Measurements from ENCODE around the gene TMEM150C.

The TMEM150C gene

DNA sequence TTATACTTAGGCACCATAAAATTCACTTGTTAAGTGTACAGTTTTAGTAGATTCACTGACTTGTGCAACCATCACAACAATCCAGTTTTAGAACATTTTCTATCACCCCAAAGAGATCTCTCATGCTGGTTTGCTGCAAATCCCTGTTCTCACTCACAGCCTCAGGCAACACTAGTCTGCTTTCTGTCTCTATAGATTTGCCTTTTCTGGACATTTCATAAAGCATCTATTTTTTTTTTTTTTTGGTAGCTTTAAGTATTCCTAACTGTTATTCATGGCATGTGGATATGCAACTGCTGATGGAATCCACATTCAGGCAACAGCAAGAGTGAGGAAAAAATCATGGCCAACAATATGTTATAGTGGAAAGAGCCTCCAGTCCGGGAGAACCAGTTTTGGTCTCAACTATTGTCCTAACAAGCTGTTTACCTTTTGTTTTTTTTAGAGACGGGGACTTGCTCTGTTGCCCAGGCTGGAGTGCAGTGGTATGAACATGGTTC lies 27.0 kb upstream of the TMEM150C start:
- no peak for TF ChIP-seq GABPA (IDR thresholded peaks at IDR 0.05; ENCODE audit: low read depth)
- no peak for TF ChIP-seq REST (IDR thresholded peaks at IDR 0.05; ENCODE audit: insufficient replicate concordance, low read depth)
- TF ChIP-seq POLR2AphosphoS5 (IDR thresholded peaks at IDR 0.05; ENCODE audit: low read depth) = no peak
- TF ChIP-seq, protein P1, sequence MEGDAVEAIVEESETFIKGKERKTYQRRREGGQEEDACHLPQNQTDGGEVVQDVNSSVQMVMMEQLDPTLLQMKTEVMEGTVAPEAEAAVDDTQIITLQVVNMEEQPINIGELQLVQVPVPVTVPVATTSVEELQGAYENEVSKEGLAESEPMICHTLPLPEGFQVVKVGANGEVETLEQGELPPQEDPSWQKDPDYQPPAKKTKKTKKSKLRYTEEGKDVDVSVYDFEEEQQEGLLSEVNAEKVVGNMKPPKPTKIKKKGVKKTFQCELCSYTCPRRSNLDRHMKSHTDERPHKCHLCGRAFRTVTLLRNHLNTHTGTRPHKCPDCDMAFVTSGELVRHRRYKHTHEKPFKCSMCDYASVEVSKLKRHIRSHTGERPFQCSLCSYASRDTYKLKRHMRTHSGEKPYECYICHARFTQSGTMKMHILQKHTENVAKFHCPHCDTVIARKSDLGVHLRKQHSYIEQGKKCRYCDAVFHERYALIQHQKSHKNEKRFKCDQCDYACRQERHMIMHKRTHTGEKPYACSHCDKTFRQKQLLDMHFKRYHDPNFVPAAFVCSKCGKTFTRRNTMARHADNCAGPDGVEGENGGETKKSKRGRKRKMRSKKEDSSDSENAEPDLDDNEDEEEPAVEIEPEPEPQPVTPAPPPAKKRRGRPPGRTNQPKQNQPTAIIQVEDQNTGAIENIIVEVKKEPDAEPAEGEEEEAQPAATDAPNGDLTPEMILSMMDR (IDR thresholded peaks at IDR 0.05; ENCODE audit: insufficient read depth, low read length) = no peak
- no peak for DNase-seq (ENCODE audit: low read depth in 1 of 2, low spot score in 1 of 2)
- H3K27me3 ChIP-seq (ENCODE audit: insufficient read depth, poor library complexity, severe bottlenecking) = peaks cover 10% of the 10 kb centered on the region
- no peak overlapping the region for H3K4me3 ChIP-seq (replicated peaks; ENCODE audit: insufficient read depth, low read length)
- no peak overlapping the region for H3K27ac ChIP-seq (replicated peaks)

GRCh38 chr4:82587826-82588540 lies 26.2 kb upstream of the TMEM150C start:
- Histone ChIP-seq H3K27me3 (ENCODE audit: insufficient read depth, poor library complexity, severe bottlenecking) (peaks cover 10% of the 10 kb centered on the region), H3K27ac (replicated peaks) (no peak overlapping the region), H3K4me3 (replicated peaks; ENCODE audit: insufficient read depth, low read length) (no peak overlapping the region)
- TF ChIP-seq SPI1 (IDR thresholded peaks at IDR 0.05; ENCODE audit: borderline replicate concordance, low read depth) = no peak
- TF ChIP-seq, protein P1 (IDR thresholded peaks at IDR 0.05; ENCODE audit: insufficient read depth, low read length) = no peak
- TF ChIP-seq GABPA (IDR thresholded peaks at IDR 0.05; ENCODE audit: low read depth) = no peak
- no peak for TF ChIP-seq POLR2AphosphoS5 (IDR thresholded peaks at IDR 0.05; ENCODE audit: low read depth)
- no peak for TF ChIP-seq REST (IDR thresholded peaks at IDR 0.05; ENCODE audit: insufficient replicate concordance, low read depth)
- no peak for DNase-seq (ENCODE audit: low read depth in 1 of 2, low spot score in 1 of 2)

- no peak for DNase-seq (ENCODE audit: low read depth in 1 of 2, low spot score in 1 of 2)
- Histone ChIP-seq H3K27ac (replicated peaks) (no peak overlapping the region), H3K27me3 (ENCODE audit: insufficient read depth, poor library complexity, severe bottlenecking) (peaks cover 4% of the 10 kb centered on the region), H3K4me3 (replicated peaks; ENCODE audit: insufficient read depth, low read length) (no peak overlapping the region)
- TF ChIP-seq SPI1 (IDR thresholded peaks at IDR 0.05; ENCODE audit: borderline replicate concordance, low read depth) (no peak), GABPA (IDR thresholded peaks at IDR 0.05; ENCODE audit: low read depth) (no peak), REST (IDR thresholded peaks at IDR 0.05; ENCODE audit: insufficient replicate concordance, low read depth) (no peak), POLR2AphosphoS5 (IDR thresholded peaks at IDR 0.05; ENCODE audit: low read depth) (no peak)
- TF ChIP-seq, protein P1 (IDR thresholded peaks at IDR 0.05; ENCODE audit: insufficient read depth, low read length) = no peak
Measured at GRCh38 chr4:82585690-82586435, 24.1 kb upstream of the TMEM150C start.
